Esophagus muscularis mucosa (tissue), 3 donors: ENCODE data around the gene PDE3A.

Experiments used
- CTCF ChIP-seq, 3 experiments: fragments of 200-600 bp in 2 of 3; fragments of 450-650 bp in 1 of 3; sonication (generic) in 2 of 3; IDR thresholded peaks; one replicate each; pipeline ENCODE4 v1.5.1; 2017 to 2019; ENCODE audit warnings: antibody characterized with exemption in 3 of 3, mild to moderate bottlenecking in 2 of 3, moderate library complexity in 1 of 3
- POLR2A ChIP-seq: fragments of 450-650 bp; IDR thresholded peaks from one replicate; pipeline ENCODE4 v1.6.1; 2017; ENCODE audit warnings: antibody characterized with exemption, moderate library complexity, mild to moderate bottlenecking, low read depth

- TF ChIP-seq POLR2A (no peak), CTCF (IDR thresholded peaks at IDR 0.05) (no peak)
Observed at GRCh38 chr12:20361416-20361815, 6.9 kb upstream of the PDE3A start.
